ENCODE results near the gene NCF4. TPM values are rescaled to one million over a fixed set of nuclear protein-coding genes. Genes with fewer than 3 reads are reported as not detected.

NCF4 gene
- total RNA-seq, 1 experiment from 2014 or later, result not detected

DNA sequence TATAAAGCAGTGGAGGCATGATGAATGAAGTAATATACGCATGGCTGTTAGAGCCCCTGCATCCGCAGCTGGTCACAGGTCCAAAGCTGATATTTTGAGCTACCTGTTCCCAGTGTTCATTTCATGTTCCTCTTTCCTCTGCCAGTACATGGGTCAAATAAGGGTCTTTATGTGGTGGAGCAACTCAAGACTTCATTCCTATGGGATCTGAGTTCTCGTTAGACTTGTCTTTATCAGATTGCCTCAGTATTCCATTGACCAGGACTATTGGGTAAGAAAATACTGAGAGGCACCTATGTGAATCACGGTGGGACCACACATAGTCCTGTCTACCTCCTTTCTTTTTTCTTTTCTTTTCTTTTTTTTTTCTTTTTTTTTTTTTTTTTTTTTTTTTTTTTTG lies 25.2 kb downstream of the NCF4 start:
- Histone ChIP-seq H2BK15ac (ENCODE audit: low read depth, low read length) (no peak overlapping the region), H2BK12ac (ENCODE audit: insufficient read length, low read depth, low read length) (no peak overlapping the region), H3K79me2 (ENCODE audit: insufficient read depth, low read length) (no peaks in the 10 kb centered on the region), H2AK5ac (ENCODE audit: insufficient read length, low read length) (no peak overlapping the region), H2BK5ac (ENCODE audit: insufficient read length, low read length) (no peak overlapping the region), H3K9me3 (ENCODE audit: control insufficient read depth, low read depth, low read length) (no peaks in the 10 kb centered on the region), H2BK120ac (ENCODE audit: low read depth, low read length, poor library complexity, severe bottlenecking) (no peak overlapping the region), H3K27ac (ENCODE audit: insufficient read length, low read depth, low read length) (no peak overlapping the region), H3K9ac (ENCODE audit: extremely low read depth, insufficient read length, low read length) (no peak overlapping the region), H3K79me1 (ENCODE audit: insufficient read depth, low read depth, low read length, poor library complexity, severe bottlenecking) (no peaks in the 10 kb centered on the region), H4K5ac (ENCODE audit: insufficient read length, low read depth, low read length) (no peak overlapping the region), H4K91ac (ENCODE audit: insufficient read length, low read depth, low read length) (no peak overlapping the region), H3K14ac (ENCODE audit: insufficient read depth, low read length) (no peak overlapping the region), H3K27me3 (ENCODE audit: insufficient read depth, low read length) (no peaks in the 10 kb centered on the region), H2BK20ac (ENCODE audit: low read depth, low read length, poor library complexity, severe bottlenecking) (no peak overlapping the region), H2AFZ (ENCODE audit: low read length) (no peak overlapping the region), H3K4me2 (ENCODE audit: insufficient read depth, insufficient read length, low read length) (no peak overlapping the region), H3K4ac (ENCODE audit: low read depth, low read length) (no peak overlapping the region), H3T11ph (ENCODE audit: low read length) (no peak overlapping the region), H3K18ac (ENCODE audit: insufficient read length, low read depth, low read length) (no peak overlapping the region), H4K20me1 (ENCODE audit: control insufficient read depth, insufficient read depth, insufficient read length) (no peaks in the 10 kb centered on the region), H3K23ac (ENCODE audit: insufficient read length, low read depth, low read length) (no peak overlapping the region), H4K8ac (replicated peaks; ENCODE audit: insufficient read length, low read depth, low read length) (no peak overlapping the region), H3K56ac (ENCODE audit: insufficient read length, low read depth, low read length) (no peak overlapping the region), H3K23me2 (ENCODE audit: insufficient read length, low read depth, low read length, poor library complexity, severe bottlenecking) (no peaks in the 10 kb centered on the region), H3K4me1 (ENCODE audit: insufficient read depth, low read length) (no peaks in the 10 kb centered on the region)
- Mint-ChIP-seq H3K27me3 (ENCODE audit: low read depth) (peaks cover 18% of the 10 kb centered on the region), H3K4me1 (peaks cover 0 to 8% of the 10 kb centered on the region in 2 experiments; a peak in 2 of 4 replicates), H3K27ac (no peak overlapping the region), H3K9me3 (peaks cover 11 to 15% of the 10 kb centered on the region in 2 experiments), H3K36me3 (ENCODE audit: insufficient read depth in 1 of 3, low read depth in 3 of 3) (peaks cover 0 to 13% (median 2%) of the 10 kb centered on the region in 3 experiments; a peak in 4 of 7 replicates), H3K4me3 (no peak overlapping the region)
- no peak for DNase-seq
- TF ChIP-seq, protein P1, sequence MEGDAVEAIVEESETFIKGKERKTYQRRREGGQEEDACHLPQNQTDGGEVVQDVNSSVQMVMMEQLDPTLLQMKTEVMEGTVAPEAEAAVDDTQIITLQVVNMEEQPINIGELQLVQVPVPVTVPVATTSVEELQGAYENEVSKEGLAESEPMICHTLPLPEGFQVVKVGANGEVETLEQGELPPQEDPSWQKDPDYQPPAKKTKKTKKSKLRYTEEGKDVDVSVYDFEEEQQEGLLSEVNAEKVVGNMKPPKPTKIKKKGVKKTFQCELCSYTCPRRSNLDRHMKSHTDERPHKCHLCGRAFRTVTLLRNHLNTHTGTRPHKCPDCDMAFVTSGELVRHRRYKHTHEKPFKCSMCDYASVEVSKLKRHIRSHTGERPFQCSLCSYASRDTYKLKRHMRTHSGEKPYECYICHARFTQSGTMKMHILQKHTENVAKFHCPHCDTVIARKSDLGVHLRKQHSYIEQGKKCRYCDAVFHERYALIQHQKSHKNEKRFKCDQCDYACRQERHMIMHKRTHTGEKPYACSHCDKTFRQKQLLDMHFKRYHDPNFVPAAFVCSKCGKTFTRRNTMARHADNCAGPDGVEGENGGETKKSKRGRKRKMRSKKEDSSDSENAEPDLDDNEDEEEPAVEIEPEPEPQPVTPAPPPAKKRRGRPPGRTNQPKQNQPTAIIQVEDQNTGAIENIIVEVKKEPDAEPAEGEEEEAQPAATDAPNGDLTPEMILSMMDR (conservative IDR thresholded peaks at IDR 0.05), result no peak
- no CpG with 5 or more reads among the region's 4 CpGs for WGBS (ENCODE audit: extremely low coverage, insufficient read length, low lambda C conversion rate)
